ENCODE results near the gene COBL. TPM values are rescaled to one million over a fixed set of nuclear protein-coding genes. Genes with fewer than 3 reads are reported as not detected.

Gene COBL
- total and polyA plus RNA-seq, 2 of the 8 experiments (the other 6 are each of a cell fraction or from before 2014, with no cell fraction given) = 13.8 to 40.4 TPM

DNA sequence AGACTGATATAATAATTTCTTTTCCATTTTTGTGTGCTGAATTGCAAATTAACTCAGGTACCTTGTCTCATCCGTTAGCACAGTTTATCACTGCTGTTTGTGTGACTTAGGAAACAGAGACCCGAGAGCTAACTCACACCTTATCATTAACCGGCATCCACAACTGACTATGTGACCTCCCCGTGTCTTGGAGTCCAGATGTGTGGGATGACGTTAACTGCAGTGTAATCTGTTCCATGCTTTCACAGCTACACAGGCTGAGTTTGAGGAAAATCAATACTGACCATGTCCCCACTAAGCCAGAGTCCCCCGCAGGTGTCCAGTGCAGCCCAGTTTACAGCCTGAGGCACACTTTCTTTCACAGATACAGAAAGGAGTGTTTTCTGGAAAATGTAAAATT is 154.7 kb downstream of the COBL start (continued):
- no peak for TF ChIP-seq MAFK (IDR thresholded peaks at IDR 0.05; ENCODE audit: low read depth, low read length)
